ENCODE results near the gene HEBP1. TPM values are rescaled to one million over a fixed set of nuclear protein-coding genes. Genes with fewer than 3 reads are reported as not detected.

The HEBP1 gene
- total RNA-seq, 2 donors from 2014 or later, result 39.9 to 57.8 TPM

- TF ChIP-seq CTCF (IDR thresholded peaks at IDR 0.05), result no peak
- ATAC-seq (ENCODE audit: insufficient number of reproducible peaks, low FRiP score, low read depth), result no peak
These were observed 7.6 kb upstream of the HEBP1 start for GRCh38 chr12:13007496-13008233.

GRCh38 chr12:13005649-13006048 is 5.6 kb upstream of the HEBP1 start:
- TF ChIP-seq CTCF (IDR thresholded peaks at IDR 0.05), result no peak
- no peak for ATAC-seq (ENCODE audit: insufficient number of reproducible peaks, low FRiP score, low read depth)
- Histone ChIP-seq H3K9me3 (no peaks in the 10 kb centered on the region), H3K27me3 (replicated peaks; ENCODE audit: insufficient read depth) (no peaks in the 10 kb centered on the region), H3K4me3 (no peak overlapping the region), H3K4me1 (ENCODE audit: control insufficient read depth in 1 of 2, low read depth in 2 of 2) (no peaks in the 10 kb centered on the region), H3K27ac (no peak overlapping the region), H3K36me3 (no peaks in the 10 kb centered on the region)
- no peak for DNase-seq (ENCODE audit: low spot score)

More at GRCh38 chr12:13007496-13008233, 7.6 kb upstream of the HEBP1 start:
- no peaks in the 10 kb centered on the region for H3K27me3 ChIP-seq (replicated peaks; ENCODE audit: insufficient read depth)
- no peak for DNase-seq (ENCODE audit: low spot score)
- H3K9me3 ChIP-seq, result no peaks in the 10 kb centered on the region
- no peak overlapping the region for H3K27ac ChIP-seq
- no peaks in the 10 kb centered on the region for H3K36me3 ChIP-seq
- no peaks in the 10 kb centered on the region for H3K4me1 ChIP-seq (ENCODE audit: control insufficient read depth in 1 of 2, low read depth in 2 of 2)
- no peak overlapping the region for H3K4me3 ChIP-seq

GRCh38 chr12:13004986-13005385 is 4.9 kb upstream of the HEBP1 start:
- no peak for DNase-seq (ENCODE audit: low spot score)
- no peaks in the 10 kb centered on the region for H3K4me1 ChIP-seq (ENCODE audit: control insufficient read depth in 1 of 2, low read depth in 2 of 2)
- H3K27me3 ChIP-seq (replicated peaks; ENCODE audit: insufficient read depth), result no peaks in the 10 kb centered on the region
- H3K4me3 ChIP-seq, result no peak overlapping the region
- H3K27ac ChIP-seq, result no peak overlapping the region
- H3K36me3 ChIP-seq, result no peaks in the 10 kb centered on the region
- no peak for TF ChIP-seq CTCF (IDR thresholded peaks at IDR 0.05)
- no peaks in the 10 kb centered on the region for H3K9me3 ChIP-seq
- no peak for ATAC-seq (ENCODE audit: insufficient number of reproducible peaks, low FRiP score, low read depth)

GRCh38 chr12:13004361-13004760 is 4.3 kb upstream of the HEBP1 start:
- ATAC-seq (ENCODE audit: insufficient number of reproducible peaks, low FRiP score, low read depth), result no peak
- no peak for TF ChIP-seq CTCF (IDR thresholded peaks at IDR 0.05)
- Histone ChIP-seq H3K4me1 (ENCODE audit: control insufficient read depth in 1 of 2, low read depth in 2 of 2) (no peaks in the 10 kb centered on the region), H3K9me3 (no peaks in the 10 kb centered on the region), H3K27ac (no peak overlapping the region), H3K36me3 (no peaks in the 10 kb centered on the region), H3K4me3 (no peak overlapping the region), H3K27me3 (replicated peaks; ENCODE audit: insufficient read depth) (no peaks in the 10 kb centered on the region)
- no peak for DNase-seq (ENCODE audit: low spot score)

GRCh38 chr12:13002301-13003097 is 2.4 kb upstream of the HEBP1 start:
- Histone ChIP-seq H3K4me1 (ENCODE audit: control insufficient read depth in 1 of 2, low read depth in 2 of 2) (peaks cover 13 to 17% of the 10 kb centered on the region in 2 donors), H3K4me3 (no peak overlapping the region), H3K36me3 (no peaks in the 10 kb centered on the region), H3K27me3 (replicated peaks; ENCODE audit: insufficient read depth) (no peaks in the 10 kb centered on the region), H3K9me3 (no peaks in the 10 kb centered on the region), H3K27ac (no peak overlapping the region)
- no peak for TF ChIP-seq CTCF (IDR thresholded peaks at IDR 0.05)
- DNase-seq (ENCODE audit: low spot score), result no peak
- no peak for ATAC-seq (ENCODE audit: insufficient number of reproducible peaks, low FRiP score, low read depth)
